ENCODE results near the gene SIL1.

SIL1 gene

DNA sequence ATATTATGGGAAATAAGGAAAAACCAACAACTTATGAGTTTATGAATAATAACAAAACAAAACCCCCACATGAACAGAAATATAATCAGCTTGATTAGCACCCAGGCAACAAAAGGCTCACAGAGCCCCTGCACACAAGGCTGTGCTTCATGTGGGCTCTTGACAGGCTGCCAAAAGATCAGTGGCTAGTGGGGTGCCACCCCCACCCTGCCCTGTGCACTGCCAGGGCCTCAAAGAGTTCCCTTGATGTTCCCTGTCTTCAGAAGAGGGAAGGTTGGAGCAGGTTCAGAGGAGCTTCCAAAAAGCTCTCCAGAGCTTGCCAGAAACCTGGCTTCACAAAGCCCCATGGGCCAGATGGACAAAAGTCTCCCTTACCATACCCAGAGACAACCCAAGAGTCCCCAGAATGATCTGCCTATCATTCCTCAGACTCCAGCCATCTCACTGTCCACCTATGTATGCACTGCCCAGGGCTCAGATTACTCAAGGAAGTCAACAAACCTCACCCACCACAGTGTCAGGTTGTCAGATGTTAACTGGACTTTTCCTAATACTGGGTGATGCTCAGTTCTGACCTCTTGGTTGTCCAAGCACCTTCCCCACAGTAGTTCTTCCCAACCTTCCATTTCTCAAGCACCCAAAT is 87.5 kb downstream of the SIL1 start:
- no peak for DNase-seq (ENCODE audit: low read depth, low spot score)

DNA sequence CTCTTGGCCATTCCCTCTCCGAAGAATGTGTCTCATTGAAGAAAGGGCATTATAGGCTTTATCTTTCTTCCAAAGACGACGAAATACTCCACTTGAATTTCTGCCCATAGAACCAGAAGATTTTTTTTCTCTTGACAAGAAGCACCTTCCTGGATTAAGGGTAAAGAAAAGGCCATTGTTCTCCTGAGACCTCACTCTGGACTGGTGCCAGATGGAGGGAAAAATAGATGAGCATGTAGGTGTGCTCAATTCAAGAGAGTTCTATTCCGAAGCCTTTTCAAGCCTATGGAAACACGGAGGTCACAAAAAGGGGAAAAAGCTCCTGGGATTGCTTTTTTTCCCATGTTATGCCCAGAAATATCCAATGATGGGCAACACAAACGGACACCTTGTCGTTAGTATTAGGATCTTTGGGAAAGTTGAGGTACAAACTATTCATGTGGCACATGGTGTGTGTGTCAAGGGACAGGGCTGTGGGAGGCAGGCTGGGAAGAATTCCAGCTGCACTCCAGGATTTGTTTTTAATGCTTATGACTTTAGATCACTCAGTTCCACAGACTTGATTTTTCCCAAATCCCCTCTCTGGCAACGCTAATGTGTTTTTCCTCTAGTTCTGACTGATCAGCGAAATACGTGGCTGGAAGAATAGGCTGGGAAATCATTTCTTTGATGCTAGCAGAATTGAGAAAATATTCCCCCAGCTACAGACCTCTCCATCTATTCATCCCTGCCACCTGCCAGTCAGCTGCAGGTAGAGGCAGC is 89.9 kb downstream of the SIL1 start:
- DNase-seq (ENCODE audit: low read depth, low spot score) = no peak

DNA sequence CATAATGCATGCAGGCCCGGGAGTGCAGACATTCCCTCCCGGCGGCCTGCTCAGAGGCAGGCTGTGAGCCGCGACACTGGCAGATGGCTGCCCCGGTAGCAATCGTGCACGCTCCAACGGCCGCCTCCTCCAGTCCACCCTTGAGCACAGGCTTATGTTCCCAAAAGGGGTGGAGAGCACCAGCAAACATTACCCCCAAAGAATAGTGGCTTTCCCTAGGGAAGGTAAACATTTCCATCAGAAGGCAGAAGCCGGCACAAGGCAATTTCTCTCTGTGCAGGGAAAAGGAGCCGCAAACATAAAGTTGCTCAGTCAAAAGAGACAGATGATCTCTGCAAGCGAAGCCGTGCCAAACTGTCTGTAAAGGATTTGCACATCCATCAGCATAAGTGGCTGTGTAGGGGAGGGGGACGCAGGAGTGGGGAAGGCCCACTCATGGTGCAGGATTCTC is 92.5 kb downstream of the SIL1 start:
- DNase-seq (ENCODE audit: low read depth, low spot score) = no peak

DNA sequence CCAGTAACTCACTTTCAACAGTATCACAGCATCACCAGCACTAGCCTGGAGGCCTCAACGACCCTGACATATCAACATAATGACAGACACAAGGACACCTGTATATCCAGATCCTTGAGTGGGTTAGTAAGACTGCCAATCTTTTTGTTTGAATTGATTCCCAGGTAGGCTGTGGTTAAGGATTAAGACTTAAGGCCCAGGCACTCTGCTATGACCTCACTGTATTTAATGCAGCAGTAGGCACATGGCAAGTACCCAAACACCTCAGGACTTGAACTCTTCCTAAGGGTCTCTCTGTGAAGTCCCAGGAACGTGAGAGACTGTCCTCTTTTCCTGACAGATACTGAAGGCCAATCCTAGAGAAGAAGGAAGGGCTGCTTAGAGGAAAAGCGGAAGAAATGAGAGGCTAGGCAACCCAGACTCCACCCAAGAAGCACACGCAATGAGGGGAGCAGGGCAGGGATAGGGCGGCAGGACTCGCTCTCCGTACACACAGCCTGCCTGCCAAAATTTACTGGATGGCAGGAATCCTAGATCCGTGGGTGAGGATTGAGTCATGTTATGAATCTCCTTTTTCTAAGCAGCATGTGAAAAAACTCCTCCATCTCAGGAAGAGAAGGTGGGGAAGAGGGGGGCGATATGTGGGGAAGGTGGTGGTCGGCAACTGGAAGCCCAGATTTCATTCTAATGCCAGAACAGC is 93.4 kb downstream of the SIL1 start:
- no peak for DNase-seq (ENCODE audit: low read depth, low spot score)

DNA sequence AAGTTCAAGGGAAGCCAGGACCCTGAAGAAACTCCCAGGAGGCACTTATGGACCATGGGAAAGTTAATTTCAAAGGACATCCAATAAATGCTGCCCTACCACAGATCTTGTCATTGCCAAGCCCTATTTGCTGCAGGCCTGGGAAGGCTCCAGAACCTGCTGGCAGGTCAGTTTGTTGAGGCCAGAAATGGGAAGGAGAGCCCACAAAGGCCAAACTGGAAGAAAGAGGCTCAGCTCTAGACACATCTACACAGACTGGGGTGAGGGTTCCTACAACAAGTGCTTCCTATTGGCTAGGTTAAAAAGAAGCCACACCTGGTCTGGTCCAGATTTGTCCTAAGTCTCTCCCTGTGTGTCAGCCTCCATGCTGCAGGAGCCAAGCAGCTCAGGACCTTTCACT is 94.4 kb downstream of the SIL1 start:
- DNase-seq (ENCODE audit: low read depth, low spot score) = no peak

DNA sequence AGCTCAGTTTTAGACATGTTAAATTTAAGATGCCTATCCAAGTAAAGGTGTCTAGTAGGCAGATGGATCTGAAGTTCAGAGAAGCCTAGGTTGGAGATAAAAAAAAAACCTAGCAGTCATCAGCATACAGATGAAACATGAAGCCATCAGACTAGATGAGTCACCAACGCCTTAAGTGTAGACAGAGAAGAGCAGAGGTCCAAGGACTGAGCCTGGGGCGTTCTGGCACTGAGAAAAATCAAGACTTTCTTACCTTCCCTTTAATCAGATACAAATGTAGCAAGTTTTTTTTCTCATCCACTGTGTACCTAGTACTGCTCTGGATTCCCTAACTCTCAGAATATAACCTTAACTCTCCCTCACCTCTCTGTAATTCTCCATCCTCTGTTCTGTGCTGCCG is 97.3 kb downstream of the SIL1 start:
- DNase-seq (ENCODE audit: low read depth, low spot score) = no peak

DNA sequence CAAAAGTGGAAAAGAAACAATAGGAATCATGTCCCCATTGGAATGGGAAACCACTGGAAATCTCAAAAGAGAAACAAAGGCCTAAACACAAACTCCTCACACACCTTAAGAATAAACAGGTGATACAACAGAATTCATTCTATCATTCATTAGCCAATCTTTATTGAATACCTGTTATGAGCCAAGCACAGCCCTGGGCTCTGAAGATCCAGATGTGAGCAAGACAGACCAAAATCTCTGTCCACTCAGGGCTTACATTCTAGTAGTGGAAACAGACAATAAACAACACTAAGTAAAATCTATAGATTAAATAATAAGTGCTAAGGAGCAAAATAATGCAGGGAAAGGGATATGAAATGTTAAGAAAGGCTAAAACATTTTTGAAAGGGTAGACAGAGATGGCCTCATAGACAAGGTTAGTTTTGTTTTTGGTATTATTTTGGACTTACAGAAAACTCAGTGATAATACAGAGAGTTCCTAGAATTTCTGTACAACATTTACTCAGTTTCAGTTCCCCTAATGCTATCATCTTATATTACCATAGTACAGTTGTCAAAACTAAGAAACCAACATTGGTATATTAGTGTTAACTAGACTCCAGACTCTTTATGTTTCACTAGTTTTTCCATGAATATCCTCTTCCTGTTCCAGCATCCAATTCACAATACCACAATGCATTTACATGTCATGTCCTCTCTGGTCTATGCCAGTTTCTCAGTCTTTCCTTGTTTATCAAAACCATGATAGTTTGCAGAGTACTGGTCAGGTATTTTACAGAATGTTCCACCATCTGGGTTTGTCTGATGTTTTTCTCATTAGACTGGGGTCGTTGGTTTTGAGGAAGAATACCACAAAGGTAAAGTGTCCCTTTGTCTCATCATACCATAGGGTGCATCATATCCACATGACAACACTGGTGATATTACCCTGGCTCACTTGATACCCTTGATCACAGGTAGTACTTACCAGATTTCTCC is 103.7 kb downstream of the SIL1 start:
- DNase-seq (ENCODE audit: low read depth, low spot score) = no peak

DNA sequence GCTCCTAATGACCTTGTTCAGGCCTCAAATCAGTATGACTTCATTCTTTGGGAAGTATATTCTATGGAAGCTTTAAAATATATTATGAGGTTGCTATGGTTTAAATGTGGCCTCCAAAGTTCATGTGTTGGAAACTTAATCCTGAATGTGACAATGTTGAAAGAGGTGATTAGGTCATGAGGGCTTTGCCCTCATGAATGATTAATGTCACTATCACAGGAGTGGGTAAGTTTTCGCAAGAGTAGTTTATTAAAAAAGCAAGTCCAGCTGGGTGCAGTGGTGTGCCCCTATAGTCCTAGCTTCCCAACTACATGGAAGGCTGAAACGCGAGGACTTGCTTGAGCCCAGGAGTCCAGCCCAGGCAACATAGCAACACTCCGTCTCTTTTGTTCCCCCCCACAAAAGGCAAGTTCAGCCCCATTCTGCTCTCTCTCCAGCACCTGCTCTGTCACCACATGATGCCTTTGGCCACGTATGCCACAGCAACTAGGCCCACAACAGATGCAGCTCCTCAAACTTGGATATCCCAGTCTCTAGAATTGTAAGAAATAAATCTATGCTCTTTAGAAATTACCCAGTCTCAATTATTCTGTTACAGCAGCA is 105.3 kb downstream of the SIL1 start:
- no peak for DNase-seq (ENCODE audit: low read depth, low spot score)

DNA sequence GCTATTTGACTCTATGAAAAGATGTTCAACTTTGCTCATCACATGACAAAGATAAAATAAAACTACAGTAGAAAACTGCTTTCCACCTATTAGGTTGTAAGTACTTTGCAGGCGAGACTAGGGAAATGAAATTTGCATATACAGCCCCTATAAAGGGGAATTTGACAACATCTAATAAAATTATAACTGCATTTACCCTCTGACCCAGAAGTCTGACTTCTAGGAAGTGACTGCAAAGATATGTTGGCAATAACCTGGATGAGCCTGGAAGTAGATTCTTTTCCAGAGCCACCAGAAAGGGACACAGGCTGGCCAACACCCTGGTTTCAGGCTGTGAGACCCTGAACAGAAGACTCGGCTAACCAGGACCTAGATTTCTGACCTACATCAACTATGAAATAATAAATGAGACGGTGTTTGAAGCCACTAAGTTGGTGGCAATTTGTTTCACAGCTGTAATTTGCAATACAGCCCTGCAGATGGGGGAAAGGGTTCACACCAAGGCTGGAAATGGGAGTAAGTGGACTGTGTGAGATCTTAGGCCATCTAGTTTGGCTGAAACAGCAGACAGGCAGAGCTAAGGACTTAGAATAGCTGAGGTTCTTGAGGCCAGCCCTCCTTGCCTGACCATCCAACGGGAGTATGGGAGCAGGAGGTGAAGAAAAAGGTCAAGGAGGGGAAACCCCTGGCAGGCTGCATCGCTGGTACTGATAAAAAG is 106.6 kb downstream of the SIL1 start:
- no peak for DNase-seq (ENCODE audit: low read depth, low spot score)

DNA sequence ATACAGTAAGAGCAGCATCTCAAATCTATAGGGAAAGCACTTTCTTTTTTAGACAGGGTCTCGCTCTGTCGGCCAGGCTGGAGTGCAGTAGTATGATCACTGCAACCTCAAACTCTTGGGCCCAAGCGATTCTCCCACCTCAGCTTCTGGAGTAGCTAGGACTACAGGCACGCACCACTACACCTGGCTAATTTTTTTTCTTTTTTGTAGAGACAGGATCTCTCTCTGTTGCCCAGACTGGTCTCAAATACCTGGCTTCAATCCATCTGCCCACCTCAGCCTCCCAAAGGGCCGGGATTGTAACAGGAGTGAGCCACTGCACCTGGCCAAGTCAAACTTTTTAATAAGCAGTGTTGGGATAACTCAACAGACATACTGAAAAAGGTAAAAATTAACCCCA is 107.6 kb downstream of the SIL1 start:
- DNase-seq (ENCODE audit: low read depth, low spot score) = no peak

DNA sequence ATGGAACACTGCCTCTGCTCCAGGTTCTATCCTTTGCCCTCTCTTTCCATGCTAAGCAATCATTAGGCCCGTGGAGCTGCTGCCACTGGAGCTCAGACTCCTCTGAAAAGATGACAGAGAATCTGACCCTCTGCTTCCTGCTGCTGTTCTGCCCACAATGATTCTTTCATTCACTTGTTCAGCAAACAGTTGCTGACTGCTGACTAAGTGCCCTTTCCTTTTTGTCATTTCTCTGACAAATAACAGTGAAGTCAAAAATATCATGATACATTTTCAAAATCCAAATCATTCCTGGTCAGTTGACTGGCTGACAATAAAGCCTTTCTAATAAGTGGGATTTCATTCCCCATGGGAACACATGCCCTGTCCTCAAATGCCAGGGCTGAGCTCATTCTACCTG is 110.1 kb downstream of the SIL1 start:
- no peak for DNase-seq (ENCODE audit: low read depth, low spot score)

DNA sequence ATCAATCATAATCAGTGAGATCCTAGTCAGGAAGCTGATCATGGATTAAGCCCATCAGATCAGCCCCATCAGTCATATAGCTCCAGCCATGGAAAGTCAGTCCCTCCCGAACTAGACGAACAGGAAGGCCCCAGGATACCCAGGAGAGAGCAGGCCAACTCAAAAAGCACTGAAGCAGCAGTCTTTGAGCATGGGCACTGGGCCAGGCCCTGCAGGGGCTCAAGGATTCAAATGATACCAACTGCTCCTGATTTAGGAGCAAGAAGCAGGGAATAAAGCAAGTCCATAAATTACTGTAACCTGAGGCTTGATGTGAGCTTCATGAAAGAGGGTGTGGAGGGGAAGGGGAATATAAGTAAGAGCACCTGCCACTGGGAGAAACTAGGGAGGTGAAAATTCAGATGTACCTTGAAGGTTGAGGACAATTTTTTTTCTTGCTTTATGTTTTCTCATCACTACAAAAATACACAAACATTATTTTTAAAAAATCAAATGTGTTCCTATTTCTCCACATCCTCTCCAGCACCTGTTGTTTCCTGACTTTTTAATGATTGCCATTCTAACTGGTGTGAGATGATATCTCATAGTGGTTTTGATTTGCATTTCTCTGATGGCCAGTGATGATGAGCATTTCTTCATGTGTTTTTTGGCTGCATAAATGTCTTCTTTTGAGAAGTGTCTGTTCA is 115.2 kb downstream of the SIL1 start:
- DNase-seq (ENCODE audit: low read depth, low spot score) = no peak

DNA sequence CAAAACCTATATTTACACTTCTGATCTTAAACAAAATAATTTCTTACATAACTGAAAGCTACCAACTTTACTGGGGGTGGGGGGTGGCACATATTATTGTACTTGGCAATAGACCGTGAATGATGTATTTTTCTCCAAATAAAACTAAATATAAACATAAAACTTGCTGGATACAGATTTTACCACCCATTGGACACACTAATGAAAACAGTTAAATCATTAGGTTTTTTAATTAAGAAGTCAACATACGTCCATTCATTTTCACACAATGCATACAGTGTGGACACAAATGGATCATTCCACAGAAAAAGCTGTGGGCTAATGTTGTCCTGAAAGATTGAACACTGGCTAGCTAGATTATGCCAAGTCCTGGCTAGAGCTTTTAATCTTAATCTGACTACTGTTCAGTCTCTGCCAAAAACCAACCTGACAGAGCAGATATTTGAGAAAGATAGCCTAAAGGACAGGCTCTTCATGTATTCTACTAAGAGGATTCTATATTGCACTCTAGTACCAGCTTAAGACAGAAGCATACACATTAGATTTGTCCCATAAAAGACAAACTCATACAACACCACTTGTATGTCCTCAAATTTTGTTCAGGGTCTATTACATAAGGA is 118.1 kb downstream of the SIL1 start:
- no peak for DNase-seq (ENCODE audit: low read depth, low spot score)

DNA sequence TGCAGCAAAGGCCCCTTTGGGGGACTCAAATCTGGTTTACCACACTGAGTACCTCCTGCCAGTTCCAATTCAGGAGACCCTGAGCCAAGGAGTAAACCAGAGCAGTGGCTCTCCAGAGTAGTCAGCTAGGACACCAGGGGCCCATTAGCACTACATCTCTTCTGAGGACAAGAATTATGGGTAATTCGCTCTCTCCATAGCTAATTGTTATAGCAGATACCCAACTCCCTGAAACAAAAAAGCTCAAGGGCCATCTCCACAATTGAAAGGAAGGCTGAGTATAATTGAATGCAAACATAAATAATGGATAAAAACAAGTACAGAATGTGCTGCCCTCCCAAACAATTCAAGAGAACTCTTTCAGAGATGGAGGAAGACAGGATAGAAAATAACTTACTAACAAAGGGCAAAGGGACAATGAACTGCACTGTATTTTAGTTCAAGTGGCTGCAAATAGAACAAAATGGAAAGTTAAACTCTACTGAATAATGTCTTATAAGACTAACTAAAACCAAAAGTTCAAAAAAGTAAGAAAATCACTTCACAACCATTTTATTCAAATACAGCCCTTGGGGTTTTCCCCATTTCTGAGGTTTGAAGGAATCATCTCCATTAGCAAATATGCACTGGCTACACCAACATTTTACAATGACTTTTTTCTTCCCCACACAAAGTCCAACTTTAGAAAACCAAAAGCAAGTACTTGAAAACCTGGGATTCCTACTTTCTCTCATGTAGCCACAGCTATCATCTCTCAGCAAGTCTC is 118.8 kb downstream of the SIL1 start:
- no peak for DNase-seq (ENCODE audit: low read depth, low spot score)

DNA sequence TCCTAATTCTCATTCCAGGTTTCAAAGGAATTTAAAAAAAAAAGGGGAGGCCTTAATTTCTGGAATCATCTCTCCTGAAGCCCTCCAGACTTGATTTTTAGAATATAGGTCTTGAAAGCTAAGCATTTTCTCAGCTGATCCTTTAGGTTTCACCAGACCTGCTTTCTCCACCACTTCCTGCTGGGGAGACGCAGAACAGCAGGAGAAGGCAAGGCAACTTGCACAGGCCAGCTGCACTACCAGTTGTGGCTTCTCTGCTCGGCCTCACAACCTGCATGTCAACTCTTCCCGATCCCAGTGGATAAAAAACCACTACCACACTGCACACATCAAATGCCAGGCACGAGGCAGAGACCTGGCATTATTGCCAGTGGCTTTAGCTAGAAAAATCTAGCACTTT is 119.8 kb downstream of the SIL1 start:
- DNase-seq (ENCODE audit: low read depth, low spot score) = no peak

DNA sequence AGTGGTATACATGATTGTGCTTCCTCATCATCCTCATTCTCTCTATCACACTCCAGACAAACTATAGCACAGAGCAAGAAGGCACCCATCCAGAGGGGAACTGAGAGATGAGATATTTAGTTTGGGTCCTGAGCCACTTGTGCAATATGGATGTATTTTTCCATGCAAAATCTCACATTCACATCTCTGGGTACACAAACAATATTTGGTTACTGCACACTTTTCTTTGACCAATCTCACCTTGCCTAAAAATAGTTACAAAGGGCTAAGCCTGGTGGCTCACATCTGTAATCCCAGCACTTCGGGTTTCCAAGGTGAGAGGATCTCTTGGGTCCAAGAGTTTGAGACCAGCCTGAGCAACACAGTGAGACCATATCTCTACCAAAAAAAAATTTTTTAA is 120.3 kb downstream of the SIL1 start:
- no peak for DNase-seq (ENCODE audit: low read depth, low spot score)

DNA sequence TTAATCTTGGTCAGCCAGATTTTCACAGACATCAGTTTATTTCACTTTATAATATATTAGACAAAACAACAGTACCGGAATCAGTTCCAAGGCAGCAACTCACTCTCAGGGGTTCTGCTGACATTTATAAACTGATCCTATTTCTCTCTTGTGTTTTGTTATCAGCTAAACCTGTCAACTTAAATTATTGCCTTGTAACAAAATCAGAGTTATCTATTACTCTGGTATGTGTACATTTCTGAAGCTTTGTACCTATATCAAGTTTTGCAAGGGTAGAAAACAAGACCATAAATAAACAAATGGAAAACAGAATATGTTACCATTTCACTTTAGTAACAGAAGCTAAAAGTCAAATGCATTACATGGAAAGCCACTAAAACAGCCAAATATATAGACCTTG is 122.1 kb downstream of the SIL1 start:
- DNase-seq (ENCODE audit: low read depth, low spot score) = no peak

All from activated CD4-positive, CD25-positive, alpha-beta regulatory T cell treated with anti-CD3 and anti-CD28 coated beads, Interleukin-2, amount 50 U/mL, for 16 hours (primary cell).